Renal cortex interstitium (tissue), 11 donors: Measurements from ENCODE around the gene ADGRD1. TPM values are rescaled to one million over a fixed set of nuclear protein-coding genes. Genes with fewer than 3 reads are reported as not detected.
A peak's percentile ranks its signal among the peaks of the same experiment; 100 is the strongest.
"Not testable (repeated sequence)": the region's sequence is repeated elsewhere in the genome, so short reads cannot be mapped to it uniquely, and the experiment has no call there.

ENCODE experiments used
- DNase-seq, 11 donors: peaks; one replicate each; pipeline ENCODE4 v3.0.0-alpha.2; 2013; ENCODE audit warnings: low read depth in 9 of 11, low spot score in 4 of 11; ENCODE audit errors: extremely low read depth in 1 of 11
- polyA plus RNA-seq, 3 donors: library from polyadenylated mRNA; unstranded; fragments of 120-200 nt; gene quantifications; one replicate each; pipeline ENCODE4 v1.2.1, GENCODE V29; 2013; ENCODE audit not compliant: insufficient read length in 3 of 3

ADGRD1 gene
- polyA plus RNA-seq, 3 donors, result 12.8 to 15.0 (median 14.3) TPM

GRCh38 chr12:130994821-130995375 lies 41.2 kb downstream of the ADGRD1 start:
- no peak for DNase-seq

GRCh38 chr12:130995386-130995969 lies 41.8 kb downstream of the ADGRD1 start:
- DNase-seq, result not testable (repeated sequence)

- no peak for DNase-seq
Measured at GRCh38 chr12:130998136-130998535, 44.4 kb downstream of the ADGRD1 start.

GRCh38 chr12:131000000-131000486 lies 46.3 kb downstream of the ADGRD1 start:
- no peak for DNase-seq

- DNase-seq, result no peak
Measured at GRCh38 chr12:131001493-131001892, 47.8 kb downstream of the ADGRD1 start.

GRCh38 chr12:131002216-131002631 lies 48.5 kb downstream of the ADGRD1 start:
- no peak for DNase-seq

GRCh38 chr12:131003036-131003715 lies 49.5 kb downstream of the ADGRD1 start:
- DNase-seq, result no peak

- no peak for DNase-seq
Measured at GRCh38 chr12:131003716-131004045, 50.0 kb downstream of the ADGRD1 start.

- no peak for DNase-seq
Measured at GRCh38 chr12:131004166-131004565, 50.5 kb downstream of the ADGRD1 start.

GRCh38 chr12:131005161-131006035 lies 51.7 kb downstream of the ADGRD1 start:
- DNase-seq, result no peak

- DNase-seq, result no peak
Measured at GRCh38 chr12:131006036-131006735, 52.5 kb downstream of the ADGRD1 start.

- peak in 4 of 11 donors; percentile 13 to 25 (median 16) for DNase-seq
Measured at GRCh38 chr12:131007031-131007739, 53.5 kb downstream of the ADGRD1 start.

- DNase-seq, result no peak
Measured at GRCh38 chr12:131007740-131008117, 54.0 kb downstream of the ADGRD1 start.

- DNase-seq, result no peak
Measured at GRCh38 chr12:131008131-131008912, 54.6 kb downstream of the ADGRD1 start.

- no peak for DNase-seq
Measured at GRCh38 chr12:131008913-131009270, 55.2 kb downstream of the ADGRD1 start.

GRCh38 chr12:131009595-131010395 lies 56.1 kb downstream of the ADGRD1 start:
- no peak for DNase-seq
